ENCODE measurements around the gene SEL1L2.

SEL1L2 gene

DNA sequence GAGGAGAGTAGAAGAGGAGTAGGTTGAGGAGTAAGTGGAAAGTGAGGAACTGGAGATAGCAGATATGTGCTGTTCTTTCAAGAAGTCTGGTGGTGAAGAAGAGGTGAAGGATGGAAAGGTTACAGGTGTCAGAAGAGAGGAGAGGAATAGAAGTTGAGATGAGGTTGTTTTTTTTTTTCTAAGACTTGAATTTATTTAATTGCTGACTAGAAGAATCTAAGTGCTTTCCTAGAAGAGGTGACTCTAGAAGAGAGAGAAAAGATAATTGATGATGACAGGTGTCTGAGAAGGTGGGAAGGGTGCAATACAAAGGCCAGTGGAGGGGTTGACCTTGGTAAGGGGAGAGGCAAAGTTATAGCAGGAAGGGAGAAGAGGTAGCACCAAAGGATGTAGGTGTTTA lies 180.0 kb downstream of the SEL1L2 start:
- no peak for FAIRE-seq

DNA sequence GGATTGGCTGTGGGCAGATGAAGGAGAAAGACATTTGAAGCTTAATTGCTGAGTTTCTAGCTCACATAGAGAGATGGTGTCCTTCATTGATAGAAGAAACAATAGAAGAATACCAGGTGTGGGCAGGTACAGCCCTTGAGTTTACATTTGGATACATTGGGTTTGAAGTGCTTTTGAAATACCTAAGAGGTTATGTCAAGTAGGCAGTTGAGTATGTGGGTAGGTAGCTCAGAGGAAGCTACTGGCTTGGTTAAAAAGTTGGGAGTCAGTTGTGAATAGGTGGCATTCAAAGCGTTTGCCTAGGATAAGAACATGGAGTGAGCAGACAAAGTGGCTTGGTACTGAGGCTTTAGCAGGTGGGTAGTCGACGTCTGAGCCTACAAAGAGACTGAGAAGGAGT lies 180.6 kb downstream of the SEL1L2 start:
- no peak for FAIRE-seq

DNA sequence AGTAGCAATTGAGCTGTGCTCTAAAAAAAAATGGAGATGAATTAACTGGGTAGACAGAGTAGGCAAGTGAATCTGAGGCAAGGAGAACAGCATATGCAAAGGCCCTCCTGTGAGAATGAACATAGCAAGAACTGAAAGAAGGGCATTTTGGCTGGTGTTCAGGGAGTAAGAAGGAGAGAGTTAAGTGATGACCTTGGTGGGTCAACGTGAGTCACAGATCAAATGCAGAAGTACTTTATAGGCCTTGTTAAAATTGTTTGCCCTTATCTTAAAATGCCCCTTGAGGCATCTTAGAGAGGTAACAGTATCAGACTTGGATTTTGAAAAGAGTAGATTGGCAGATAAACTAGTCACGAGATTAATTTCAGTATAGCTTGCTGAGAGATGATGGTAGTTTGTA lies 181.0 kb downstream of the SEL1L2 start:
- no peak for FAIRE-seq

DNA sequence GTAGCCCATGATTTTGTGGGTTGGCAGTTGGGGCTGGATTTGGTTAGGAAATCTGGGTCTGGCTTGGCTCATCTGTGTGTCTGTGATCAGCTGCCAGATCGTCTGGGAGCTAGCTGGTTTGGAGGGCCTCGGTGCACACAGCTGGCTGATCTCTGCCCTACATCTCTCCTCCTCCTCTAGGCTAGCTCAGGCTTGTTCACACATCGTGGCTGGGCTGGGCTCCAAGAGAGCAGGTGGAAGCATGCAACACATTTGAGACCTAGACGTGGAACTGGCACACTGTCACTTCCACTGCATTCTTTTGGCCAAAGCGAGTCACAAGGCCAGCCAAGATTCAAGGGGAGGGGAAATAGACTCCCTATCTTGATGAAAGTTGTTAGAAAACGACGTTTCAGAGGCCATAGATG lies 189.7 kb downstream of the SEL1L2 start:
- FAIRE-seq, result no peak

DNA sequence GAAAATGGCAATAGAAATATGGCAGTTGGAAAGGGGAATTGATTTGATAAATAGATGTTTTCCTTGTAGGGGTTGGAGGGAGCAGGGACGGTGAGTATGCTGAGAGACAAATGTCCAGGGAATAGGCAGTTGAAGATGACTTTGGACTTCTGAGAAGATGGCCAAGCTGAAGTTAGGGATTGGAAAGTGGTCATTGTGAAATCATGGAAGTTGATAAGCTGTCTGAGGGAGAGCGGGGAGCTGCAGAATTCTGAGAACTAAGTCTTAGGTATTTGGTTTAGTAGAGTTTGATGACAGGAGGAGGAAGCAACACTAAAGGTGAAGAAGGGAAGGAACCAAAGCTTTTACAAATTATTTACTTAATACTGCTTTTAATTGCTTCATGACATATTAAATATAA lies 190.4 kb downstream of the SEL1L2 start:
- no peak for FAIRE-seq

Measured in G401.6 (cell line).